WTC11 (cell line): ENCODE results near the gene ID4. TPM values are rescaled to one million over a fixed set of nuclear protein-coding genes. Genes with fewer than 3 reads are reported as not detected.

Experiments used
- ATAC-seq: fragments of 200-7000 bp; cut with Tn5 transposase; 2 replicates; pipeline ENCODE4 v1.10.0; 2021; ENCODE audit warnings: mild to moderate bottlenecking, moderate library complexity
- CTCF ChIA-PET: fragments of 300-600 bp; sonication (Branson Sonifier 250); formaldehyde crosslinking; loops from one replicate; lab custom pipeline; 2021; ENCODE audit warnings: antibody characterized with exemption; lab: Charles Lee
- POLR2A ChIA-PET: fragments of 350-600 bp; sonication (Branson Sonifier 250); formaldehyde crosslinking; loops from one replicate; lab custom pipeline; 2021; ENCODE audit warnings: antibody characterized with exemption; lab: Charles Lee
- DNase-seq: peaks from one replicate; pipeline ENCODE4 v3.0.0; 2021; ENCODE audit warnings: low spot score
- H3K27ac Mint-ChIP-seq: 2 replicates; pipeline ENCODE4 v1.8.0; 2021; ENCODE audit warnings: mixed read lengths
- H3K27me3 Mint-ChIP-seq: 2 replicates; pipeline ENCODE4 v1.8.0; 2021; ENCODE audit warnings: low read depth, mild to moderate bottlenecking, moderate library complexity, mixed read lengths
- H3K36me3 Mint-ChIP-seq: 2 replicates; pipeline ENCODE4 v1.8.0; 2021; ENCODE audit warnings: mixed read lengths
- H3K4me1 Mint-ChIP-seq: 2 replicates; pipeline ENCODE4 v1.8.0; 2022; ENCODE audit warnings: mixed read lengths
- H3K4me3 Mint-ChIP-seq: 2 replicates; pipeline ENCODE4 v1.8.0; 2021; ENCODE audit warnings: mild to moderate bottlenecking, moderate library complexity, mixed read lengths
- H3K9me3 Mint-ChIP-seq: 2 replicates; pipeline ENCODE4 v1.8.0; 2021; ENCODE audit warnings: mixed read lengths
- ATF1 ChIP-seq: sonication (generic); formaldehyde crosslinking; IDR thresholded peaks from 2 replicates; pipeline ENCODE4 v1.8.1; 2023; ENCODE audit warnings: mild to moderate bottlenecking, moderate library complexity, missing genetic modification reagents
- ELF4 ChIP-seq: sonication (generic); formaldehyde crosslinking; IDR thresholded peaks from 2 replicates; pipeline ENCODE4 v1.8.1; 2022; ENCODE audit warnings: low read depth, mild to moderate bottlenecking, moderate library complexity, missing genetic modification reagents
- EMX1 ChIP-seq: fragments of 250-450 bp; sonication (Bioruptor Pico); IDR thresholded peaks from 2 replicates; pipeline ENCODE4 v1.8.0; 2021; ENCODE audit warnings: mild to moderate bottlenecking
- ETV6 ChIP-seq: sonication (generic); formaldehyde crosslinking; IDR thresholded peaks from 2 replicates; pipeline ENCODE4 v1.8.1; 2022; ENCODE audit warnings: mild to moderate bottlenecking, missing genetic modification reagents
- FOXJ3 ChIP-seq: sonication (generic); formaldehyde crosslinking; IDR thresholded peaks from 2 replicates; pipeline ENCODE4 v1.9.0; 2021; ENCODE audit warnings: missing genetic modification reagents, mild to moderate bottlenecking, borderline replicate concordance
- FOXK1 ChIP-seq: sonication (generic); formaldehyde crosslinking; IDR thresholded peaks from 2 replicates; pipeline ENCODE4 v1.8.0; 2022; ENCODE audit warnings: mild to moderate bottlenecking, moderate library complexity, missing genetic modification reagents
- HMGA2 ChIP-seq: fragments of 250-450 bp; sonication (Bioruptor Pico); IDR thresholded peaks from 2 replicates; pipeline ENCODE4 v1.4.0; 2021; ENCODE audit warnings: mild to moderate bottlenecking, moderate library complexity
- MYBL2 ChIP-seq: sonication (generic); formaldehyde crosslinking; IDR thresholded peaks from 2 replicates; pipeline ENCODE4 v1.8.1; 2023; ENCODE audit warnings: mild to moderate bottlenecking, moderate library complexity, missing genetic modification reagents
- NFATC4 ChIP-seq: fragments of 250-450 bp; sonication (Bioruptor Pico); IDR thresholded peaks from 2 replicates; pipeline ENCODE4 v1.9.0; 2021; ENCODE audit warnings: mild to moderate bottlenecking
- NR1H2 ChIP-seq: sonication (generic); formaldehyde crosslinking; IDR thresholded peaks from 2 replicates; pipeline ENCODE4 v1.9.0; 2021; ENCODE audit warnings: mild to moderate bottlenecking, moderate library complexity, missing genetic modification reagents
- TEAD1 ChIP-seq: sonication (generic); formaldehyde crosslinking; IDR thresholded peaks from 2 replicates; pipeline ENCODE4 v1.8.0; 2022; ENCODE audit warnings: mild to moderate bottlenecking, missing genetic modification reagents
- ZNF219 ChIP-seq: sonication (generic); formaldehyde crosslinking; IDR thresholded peaks from 2 replicates; pipeline ENCODE4 v1.8.0; 2023; ENCODE audit warnings: missing genetic modification reagents, mild to moderate bottlenecking, borderline replicate concordance
- ZNF232 ChIP-seq: sonication (generic); formaldehyde crosslinking; IDR thresholded peaks from 2 replicates; pipeline ENCODE4 v1.8.0; 2022; ENCODE audit warnings: mild to moderate bottlenecking, missing genetic modification reagents
- ZNF281 ChIP-seq: sonication (generic); formaldehyde crosslinking; IDR thresholded peaks from 2 replicates; pipeline ENCODE4 v1.8.0; 2023; ENCODE audit warnings: mild to moderate bottlenecking, missing genetic modification reagents
- ZNF396 ChIP-seq: fragments of 250-450 bp; sonication (Bioruptor Pico); IDR thresholded peaks from 2 replicates; pipeline ENCODE4 v1.8.0; 2021; ENCODE audit warnings: mild to moderate bottlenecking, moderate library complexity, borderline replicate concordance
- ZNF512 ChIP-seq: sonication (generic); formaldehyde crosslinking; IDR thresholded peaks from 2 replicates; pipeline ENCODE4 v1.8.1; 2022; ENCODE audit warnings: missing genetic modification reagents, borderline replicate concordance
- ZNF671 ChIP-seq: fragments of 250-450 bp; sonication (Bioruptor Pico); IDR thresholded peaks from 2 replicates; pipeline ENCODE4 v1.8.0; 2021; ENCODE audit warnings: mild to moderate bottlenecking
- total RNA-seq: library from RNA; stranded (reverse); gene quantifications from 3 replicates; pipeline ENCODE4 v1.2.3, GENCODE V29; 2021
- TF ChIP-seq, protein P1 (sequence below): fragments of 250-450 bp; sonication (Bioruptor Pico); IDR thresholded peaks from 2 replicates; pipeline ENCODE4 v1.9.0; 2021; ENCODE audit warnings: moderate library complexity, mild to moderate bottlenecking, inconsistent platforms, borderline replicate concordance
- TF ChIP-seq, protein P2 (sequence below): sonication (generic); formaldehyde crosslinking; IDR thresholded peaks from 2 replicates; pipeline ENCODE4 v1.8.0; 2022; ENCODE audit warnings: mild to moderate bottlenecking, missing genetic modification reagents
- TF ChIP-seq, protein P3 (sequence below): sonication (generic); formaldehyde crosslinking; IDR thresholded peaks from 2 replicates; pipeline ENCODE4 v1.8.1; 2023; ENCODE audit warnings: mild to moderate bottlenecking, missing genetic modification reagents, borderline replicate concordance

ID4 gene
- total RNA-seq, 1 experiment from 2014 or later = 4.5 TPM

- H3K4me3 Mint-ChIP-seq = no peak overlapping the region
- no peak for TF ChIP-seq EMX1 (CRISPR knock-in tag)
- TF ChIP-seq NFATC4 (CRISPR knock-in tag) = no peak
- TF ChIP-seq ETV6 (CRISPR knock-in tag) = no peak
- TF ChIP-seq FOXJ3 (CRISPR knock-in tag) = no peak
- TF ChIP-seq, protein P1, sequence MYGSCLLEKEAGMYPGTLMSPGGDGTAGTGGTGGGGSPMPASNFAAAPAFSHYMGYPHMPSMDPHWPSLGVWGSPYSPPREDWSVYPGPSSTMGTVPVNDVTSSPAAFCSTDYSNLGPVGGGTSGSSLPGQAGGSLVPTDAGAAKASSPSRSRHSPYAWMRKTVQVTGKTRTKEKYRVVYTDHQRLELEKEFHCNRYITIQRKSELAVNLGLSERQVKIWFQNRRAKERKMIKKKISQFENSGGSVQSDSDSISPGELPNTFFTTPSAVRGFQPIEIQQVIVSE (CRISPR knock-in tag) = no peak
- no peak for TF ChIP-seq ZNF512 (CRISPR knock-in tag)
- no peak for TF ChIP-seq ZNF232
- TF ChIP-seq, all 79 proteins: peak for 0
- DNase-seq (no peak), ATAC-seq (no peak)
- no peak overlapping the region for H3K27ac Mint-ChIP-seq
- H3K9me3 Mint-ChIP-seq = peaks cover 8% of the 10 kb centered on the region
- H3K27me3 Mint-ChIP-seq = no peaks in the 10 kb centered on the region
- H3K36me3 Mint-ChIP-seq = peaks cover 3% of the 10 kb centered on the region; the same call in 1 of the 2 replicates
- ChIA-PET POLR2A (no interaction called here), CTCF (no interaction called here)
- H3K4me1 Mint-ChIP-seq = no peaks in the 10 kb centered on the region
Observed at GRCh38 chr6:19857139-19857538, 20.0 kb downstream of the ID4 start.

- H3K4me3 Mint-ChIP-seq = no peak overlapping the region
- TF ChIP-seq ELF4 (CRISPR knock-in tag) (no peak), NR1H2 (CRISPR knock-in tag) (no peak), ZNF219 (CRISPR knock-in tag) (no peak), ZNF281 (CRISPR knock-in tag) (no peak), ATF1 (CRISPR knock-in tag) (no peak), MYBL2 (CRISPR knock-in tag) (no peak), ZNF671 (CRISPR knock-in tag) (no peak), FOXJ3 (CRISPR knock-in tag) (no peak), ZNF396 (CRISPR knock-in tag) (no peak), HMGA2 (CRISPR knock-in tag) (no peak), TEAD1 (CRISPR knock-in tag) (no peak), FOXK1 (CRISPR knock-in tag) (no peak)
- TF ChIP-seq, protein P2, sequence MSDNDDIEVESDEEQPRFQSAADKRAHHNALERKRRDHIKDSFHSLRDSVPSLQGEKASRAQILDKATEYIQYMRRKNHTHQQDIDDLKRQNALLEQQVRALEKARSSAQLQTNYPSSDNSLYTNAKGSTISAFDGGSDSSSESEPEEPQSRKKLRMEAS = no peak
- TF ChIP-seq, protein P3, sequence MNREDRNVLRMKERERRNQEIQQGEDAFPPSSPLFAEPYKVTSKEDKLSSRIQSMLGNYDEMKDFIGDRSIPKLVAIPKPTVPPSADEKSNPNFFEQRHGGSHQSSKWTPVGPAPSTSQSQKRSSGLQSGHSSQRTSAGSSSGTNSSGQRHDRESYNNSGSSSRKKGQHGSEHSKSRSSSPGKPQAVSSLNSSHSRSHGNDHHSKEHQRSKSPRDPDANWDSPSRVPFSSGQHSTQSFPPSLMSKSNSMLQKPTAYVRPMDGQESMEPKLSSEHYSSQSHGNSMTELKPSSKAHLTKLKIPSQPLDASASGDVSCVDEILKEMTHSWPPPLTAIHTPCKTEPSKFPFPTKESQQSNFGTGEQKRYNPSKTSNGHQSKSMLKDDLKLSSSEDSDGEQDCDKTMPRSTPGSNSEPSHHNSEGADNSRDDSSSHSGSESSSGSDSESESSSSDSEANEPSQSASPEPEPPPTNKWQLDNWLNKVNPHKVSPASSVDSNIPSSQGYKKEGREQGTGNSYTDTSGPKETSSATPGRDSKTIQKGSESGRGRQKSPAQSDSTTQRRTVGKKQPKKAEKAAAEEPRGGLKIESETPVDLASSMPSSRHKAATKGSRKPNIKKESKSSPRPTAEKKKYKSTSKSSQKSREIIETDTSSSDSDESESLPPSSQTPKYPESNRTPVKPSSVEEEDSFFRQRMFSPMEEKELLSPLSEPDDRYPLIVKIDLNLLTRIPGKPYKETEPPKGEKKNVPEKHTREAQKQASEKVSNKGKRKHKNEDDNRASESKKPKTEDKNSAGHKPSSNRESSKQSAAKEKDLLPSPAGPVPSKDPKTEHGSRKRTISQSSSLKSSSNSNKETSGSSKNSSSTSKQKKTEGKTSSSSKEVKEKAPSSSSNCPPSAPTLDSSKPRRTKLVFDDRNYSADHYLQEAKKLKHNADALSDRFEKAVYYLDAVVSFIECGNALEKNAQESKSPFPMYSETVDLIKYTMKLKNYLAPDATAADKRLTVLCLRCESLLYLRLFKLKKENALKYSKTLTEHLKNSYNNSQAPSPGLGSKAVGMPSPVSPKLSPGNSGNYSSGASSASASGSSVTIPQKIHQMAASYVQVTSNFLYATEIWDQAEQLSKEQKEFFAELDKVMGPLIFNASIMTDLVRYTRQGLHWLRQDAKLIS (CRISPR knock-in tag) = no peak
- ChIA-PET CTCF (no interaction called here), POLR2A (no interaction called here)
- peaks cover 3% of the 10 kb centered on the region; the same call in 1 of the 2 replicates for H3K36me3 Mint-ChIP-seq
- H3K9me3 Mint-ChIP-seq = peaks cover 8% of the 10 kb centered on the region
- ATAC-seq (no peak), DNase-seq (no peak)
- no peaks in the 10 kb centered on the region for H3K27me3 Mint-ChIP-seq
- no peak overlapping the region for H3K27ac Mint-ChIP-seq
- no peaks in the 10 kb centered on the region for H3K4me1 Mint-ChIP-seq
Observed at GRCh38 chr6:19857703-19858102, 20.5 kb downstream of the ID4 start.
